GM12878 (cell line): Measurements from ENCODE around the gene CLEC18A.

Experiments
- BHLHE40 ChIP-seq, 2 experiments: fragments of 450-650 bp in 1 of 2; IDR thresholded peaks; 2 replicates each; pipeline ENCODE4 v1.6.1; 2011 to 2017; ENCODE audit warnings: low read depth in 2 of 2, borderline replicate concordance in 1 of 2, improper control_type of control experiment in 1 of 2, low read length in 1 of 2, mild to moderate bottlenecking in 1 of 2
- ESRRA ChIP-seq: IDR thresholded peaks from 2 replicates; pipeline ENCODE4 v1.6.1; 2012; ENCODE audit warnings: mild to moderate bottlenecking, low read length, improper control_type of control experiment
- EZH2 ChIP-seq: IDR thresholded peaks from 2 replicates; pipeline ENCODE4 v1.6.1; 2012; ENCODE audit warnings: low read depth, mild to moderate bottlenecking, control low read depth, inconsistent platforms, low read length, borderline replicate concordance; ENCODE audit not compliant: control insufficient read depth
- POLR2A ChIP-seq: IDR thresholded peaks from 2 replicates; pipeline ENCODE4 v1.6.1; 2011; ENCODE audit warnings: low read depth, mild to moderate bottlenecking, low read length
- POLR2AphosphoS5 ChIP-seq: IDR thresholded peaks from 2 replicates; pipeline ENCODE4 v1.6.1; 2011; ENCODE audit warnings: mild to moderate bottlenecking, low read length, inconsistent platforms
- SP1 ChIP-seq: IDR thresholded peaks from one replicate; pipeline ENCODE4 v1.6.1; 2011; ENCODE audit warnings: low read depth, low read length
- TAF1 ChIP-seq: IDR thresholded peaks from 2 replicates; pipeline ENCODE4 v1.6.1; 2011; ENCODE audit warnings: mild to moderate bottlenecking, low read depth, low read length, borderline replicate concordance
- TF ChIP-seq, protein P1 (sequence below): IDR thresholded peaks from 2 replicates; pipeline ENCODE4 v1.6.1; 2012; ENCODE audit warnings: mild to moderate bottlenecking, low read depth, low read length
- TF ChIP-seq, protein P2 (sequence below), 3 experiments: IDR thresholded peaks in 2 of 3; conservative IDR thresholded peaks in 1 of 3; 2 replicates each; pipeline ENCODE4 v1.5.1; 2011; ENCODE audit warnings: low read depth in 3 of 3, low read length in 3 of 3, mild to moderate bottlenecking in 3 of 3, control low read depth in 2 of 3, moderate library complexity in 2 of 3, inconsistent platforms in 1 of 3, mixed read lengths in 1 of 3; ENCODE audit not compliant: control insufficient read depth in 2 of 3, insufficient read depth in 1 of 3; ENCODE audit errors: extremely low read depth in 1 of 3
- TF ChIP-seq, protein P3 (sequence below): IDR thresholded peaks from 2 replicates; pipeline ENCODE4 v1.6.1; 2011; ENCODE audit warnings: borderline replicate concordance, low read depth, mild to moderate bottlenecking, moderate library complexity, mixed read lengths, low read length; ENCODE audit not compliant: insufficient read depth; ENCODE audit errors: extremely low read length
- TF ChIP-seq, protein P4 (sequence below): fragments of 450-650 bp; IDR thresholded peaks from 2 replicates; pipeline ENCODE4 v1.6.1; 2017; ENCODE audit warnings: antibody characterized with exemption, mild to moderate bottlenecking, moderate library complexity
- TF ChIP-seq, protein P5 (sequence below): fragments of 450-650 bp; IDR thresholded peaks from 2 replicates; pipeline ENCODE4 v1.6.1; 2017; ENCODE audit warnings: mild to moderate bottlenecking, moderate library complexity

DNA sequence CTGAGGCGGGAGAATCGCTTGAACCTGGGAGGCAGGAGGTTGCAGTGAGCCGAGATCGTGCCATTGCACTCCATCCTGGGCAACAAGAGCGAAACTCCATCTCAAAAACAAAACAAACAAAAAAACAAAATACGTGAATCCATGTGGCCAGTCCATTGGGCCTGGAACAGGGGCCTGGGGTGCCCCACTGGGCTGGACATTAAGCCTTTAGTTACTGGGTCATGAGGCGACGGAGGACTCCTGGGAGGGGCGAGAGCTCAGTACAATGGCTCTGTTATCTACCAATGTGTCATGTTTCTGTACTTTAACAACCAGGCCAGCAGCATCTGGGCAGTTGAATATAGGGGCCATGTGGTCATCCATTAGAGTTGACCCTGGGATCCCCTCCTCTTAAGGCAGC, 18.9 kb upstream of the CLEC18A start:
- TF ChIP-seq EZH2 = no peak
- TF ChIP-seq POLR2A = no peak
- no peak for TF ChIP-seq BHLHE40 (IDR thresholded peaks at IDR 0.05; ENCODE audit: borderline replicate concordance in 1 of 2, low read depth in 2 of 2, low read length in 1 of 2)
- TF ChIP-seq, protein P1, sequence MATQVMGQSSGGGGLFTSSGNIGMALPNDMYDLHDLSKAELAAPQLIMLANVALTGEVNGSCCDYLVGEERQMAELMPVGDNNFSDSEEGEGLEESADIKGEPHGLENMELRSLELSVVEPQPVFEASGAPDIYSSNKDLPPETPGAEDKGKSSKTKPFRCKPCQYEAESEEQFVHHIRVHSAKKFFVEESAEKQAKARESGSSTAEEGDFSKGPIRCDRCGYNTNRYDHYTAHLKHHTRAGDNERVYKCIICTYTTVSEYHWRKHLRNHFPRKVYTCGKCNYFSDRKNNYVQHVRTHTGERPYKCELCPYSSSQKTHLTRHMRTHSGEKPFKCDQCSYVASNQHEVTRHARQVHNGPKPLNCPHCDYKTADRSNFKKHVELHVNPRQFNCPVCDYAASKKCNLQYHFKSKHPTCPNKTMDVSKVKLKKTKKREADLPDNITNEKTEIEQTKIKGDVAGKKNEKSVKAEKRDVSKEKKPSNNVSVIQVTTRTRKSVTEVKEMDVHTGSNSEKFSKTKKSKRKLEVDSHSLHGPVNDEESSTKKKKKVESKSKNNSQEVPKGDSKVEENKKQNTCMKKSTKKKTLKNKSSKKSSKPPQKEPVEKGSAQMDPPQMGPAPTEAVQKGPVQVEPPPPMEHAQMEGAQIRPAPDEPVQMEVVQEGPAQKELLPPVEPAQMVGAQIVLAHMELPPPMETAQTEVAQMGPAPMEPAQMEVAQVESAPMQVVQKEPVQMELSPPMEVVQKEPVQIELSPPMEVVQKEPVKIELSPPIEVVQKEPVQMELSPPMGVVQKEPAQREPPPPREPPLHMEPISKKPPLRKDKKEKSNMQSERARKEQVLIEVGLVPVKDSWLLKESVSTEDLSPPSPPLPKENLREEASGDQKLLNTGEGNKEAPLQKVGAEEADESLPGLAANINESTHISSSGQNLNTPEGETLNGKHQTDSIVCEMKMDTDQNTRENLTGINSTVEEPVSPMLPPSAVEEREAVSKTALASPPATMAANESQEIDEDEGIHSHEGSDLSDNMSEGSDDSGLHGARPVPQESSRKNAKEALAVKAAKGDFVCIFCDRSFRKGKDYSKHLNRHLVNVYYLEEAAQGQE = no peak
- TF ChIP-seq, protein P2, sequence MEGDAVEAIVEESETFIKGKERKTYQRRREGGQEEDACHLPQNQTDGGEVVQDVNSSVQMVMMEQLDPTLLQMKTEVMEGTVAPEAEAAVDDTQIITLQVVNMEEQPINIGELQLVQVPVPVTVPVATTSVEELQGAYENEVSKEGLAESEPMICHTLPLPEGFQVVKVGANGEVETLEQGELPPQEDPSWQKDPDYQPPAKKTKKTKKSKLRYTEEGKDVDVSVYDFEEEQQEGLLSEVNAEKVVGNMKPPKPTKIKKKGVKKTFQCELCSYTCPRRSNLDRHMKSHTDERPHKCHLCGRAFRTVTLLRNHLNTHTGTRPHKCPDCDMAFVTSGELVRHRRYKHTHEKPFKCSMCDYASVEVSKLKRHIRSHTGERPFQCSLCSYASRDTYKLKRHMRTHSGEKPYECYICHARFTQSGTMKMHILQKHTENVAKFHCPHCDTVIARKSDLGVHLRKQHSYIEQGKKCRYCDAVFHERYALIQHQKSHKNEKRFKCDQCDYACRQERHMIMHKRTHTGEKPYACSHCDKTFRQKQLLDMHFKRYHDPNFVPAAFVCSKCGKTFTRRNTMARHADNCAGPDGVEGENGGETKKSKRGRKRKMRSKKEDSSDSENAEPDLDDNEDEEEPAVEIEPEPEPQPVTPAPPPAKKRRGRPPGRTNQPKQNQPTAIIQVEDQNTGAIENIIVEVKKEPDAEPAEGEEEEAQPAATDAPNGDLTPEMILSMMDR (IDR thresholded peaks at IDR 0.05 in 2 of 3, conservative IDR thresholded peaks at IDR 0.05 in 1 of 3; ENCODE audit: control insufficient read depth in 2 of 3, extremely low read depth in 1 of 3, insufficient read depth in 1 of 3, low read depth in 3 of 3, low read length in 3 of 3) = no peak
- TF ChIP-seq ESRRA = no peak
- no peak for TF ChIP-seq SP1
- TF ChIP-seq TAF1 = no peak
- TF ChIP-seq, protein P3, sequence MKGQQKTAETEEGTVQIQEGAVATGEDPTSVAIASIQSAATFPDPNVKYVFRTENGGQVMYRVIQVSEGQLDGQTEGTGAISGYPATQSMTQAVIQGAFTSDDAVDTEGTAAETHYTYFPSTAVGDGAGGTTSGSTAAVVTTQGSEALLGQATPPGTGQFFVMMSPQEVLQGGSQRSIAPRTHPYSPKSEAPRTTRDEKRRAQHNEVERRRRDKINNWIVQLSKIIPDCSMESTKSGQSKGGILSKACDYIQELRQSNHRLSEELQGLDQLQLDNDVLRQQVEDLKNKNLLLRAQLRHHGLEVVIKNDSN = no peak
- TF ChIP-seq, protein P4, sequence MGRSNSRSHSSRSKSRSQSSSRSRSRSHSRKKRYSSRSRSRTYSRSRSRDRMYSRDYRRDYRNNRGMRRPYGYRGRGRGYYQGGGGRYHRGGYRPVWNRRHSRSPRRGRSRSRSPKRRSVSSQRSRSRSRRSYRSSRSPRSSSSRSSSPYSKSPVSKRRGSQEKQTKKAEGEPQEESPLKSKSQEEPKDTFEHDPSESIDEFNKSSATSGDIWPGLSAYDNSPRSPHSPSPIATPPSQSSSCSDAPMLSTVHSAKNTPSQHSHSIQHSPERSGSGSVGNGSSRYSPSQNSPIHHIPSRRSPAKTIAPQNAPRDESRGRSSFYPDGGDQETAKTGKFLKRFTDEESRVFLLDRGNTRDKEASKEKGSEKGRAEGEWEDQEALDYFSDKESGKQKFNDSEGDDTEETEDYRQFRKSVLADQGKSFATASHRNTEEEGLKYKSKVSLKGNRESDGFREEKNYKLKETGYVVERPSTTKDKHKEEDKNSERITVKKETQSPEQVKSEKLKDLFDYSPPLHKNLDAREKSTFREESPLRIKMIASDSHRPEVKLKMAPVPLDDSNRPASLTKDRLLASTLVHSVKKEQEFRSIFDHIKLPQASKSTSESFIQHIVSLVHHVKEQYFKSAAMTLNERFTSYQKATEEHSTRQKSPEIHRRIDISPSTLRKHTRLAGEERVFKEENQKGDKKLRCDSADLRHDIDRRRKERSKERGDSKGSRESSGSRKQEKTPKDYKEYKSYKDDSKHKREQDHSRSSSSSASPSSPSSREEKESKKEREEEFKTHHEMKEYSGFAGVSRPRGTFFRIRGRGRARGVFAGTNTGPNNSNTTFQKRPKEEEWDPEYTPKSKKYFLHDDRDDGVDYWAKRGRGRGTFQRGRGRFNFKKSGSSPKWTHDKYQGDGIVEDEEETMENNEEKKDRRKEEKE = no peak
- no peak for TF ChIP-seq POLR2AphosphoS5
- TF ChIP-seq, protein P5, sequence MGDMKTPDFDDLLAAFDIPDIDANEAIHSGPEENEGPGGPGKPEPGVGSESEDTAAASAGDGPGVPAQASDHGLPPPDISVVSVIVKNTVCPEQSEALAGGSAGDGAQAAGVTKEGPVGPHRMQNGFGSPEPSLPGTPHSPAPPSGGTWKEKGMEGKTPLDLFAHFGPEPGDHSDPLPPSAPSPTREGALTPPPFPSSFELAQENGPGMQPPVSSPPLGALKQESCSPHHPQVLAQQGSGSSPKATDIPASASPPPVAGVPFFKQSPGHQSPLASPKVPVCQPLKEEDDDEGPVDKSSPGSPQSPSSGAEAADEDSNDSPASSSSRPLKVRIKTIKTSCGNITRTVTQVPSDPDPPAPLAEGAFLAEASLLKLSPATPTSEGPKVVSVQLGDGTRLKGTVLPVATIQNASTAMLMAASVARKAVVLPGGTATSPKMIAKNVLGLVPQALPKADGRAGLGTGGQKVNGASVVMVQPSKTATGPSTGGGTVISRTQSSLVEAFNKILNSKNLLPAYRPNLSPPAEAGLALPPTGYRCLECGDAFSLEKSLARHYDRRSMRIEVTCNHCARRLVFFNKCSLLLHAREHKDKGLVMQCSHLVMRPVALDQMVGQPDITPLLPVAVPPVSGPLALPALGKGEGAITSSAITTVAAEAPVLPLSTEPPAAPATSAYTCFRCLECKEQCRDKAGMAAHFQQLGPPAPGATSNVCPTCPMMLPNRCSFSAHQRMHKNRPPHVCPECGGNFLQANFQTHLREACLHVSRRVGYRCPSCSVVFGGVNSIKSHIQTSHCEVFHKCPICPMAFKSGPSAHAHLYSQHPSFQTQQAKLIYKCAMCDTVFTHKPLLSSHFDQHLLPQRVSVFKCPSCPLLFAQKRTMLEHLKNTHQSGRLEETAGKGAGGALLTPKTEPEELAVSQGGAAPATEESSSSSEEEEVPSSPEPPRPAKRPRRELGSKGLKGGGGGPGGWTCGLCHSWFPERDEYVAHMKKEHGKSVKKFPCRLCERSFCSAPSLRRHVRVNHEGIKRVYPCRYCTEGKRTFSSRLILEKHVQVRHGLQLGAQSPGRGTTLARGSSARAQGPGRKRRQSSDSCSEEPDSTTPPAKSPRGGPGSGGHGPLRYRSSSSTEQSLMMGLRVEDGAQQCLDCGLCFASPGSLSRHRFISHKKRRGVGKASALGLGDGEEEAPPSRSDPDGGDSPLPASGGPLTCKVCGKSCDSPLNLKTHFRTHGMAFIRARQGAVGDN = no peak
